Measurements from ENCODE around the gene PTPRZ1. TPM values are rescaled to one million over a fixed set of nuclear protein-coding genes. Genes with fewer than 3 reads are reported as not detected.

The PTPRZ1 gene
- total RNA-seq, 6 experiments from 2014 or later: 0.07 to 0.13 TPM; not detected in 4

GRCh38 chr7:121909716-121910345 is 36.9 kb downstream of the PTPRZ1 start:
- Mint-ChIP-seq H3K27ac (no peak overlapping the region), H3K9me3 (no peaks in the 10 kb centered on the region), H3K27me3 (ENCODE audit: insufficient read depth) (peaks cover 5% of the 10 kb centered on the region; the same call in 1 of the 2 replicates), H3K4me3 (no peak overlapping the region), H3K4me1 (ENCODE audit: low read depth) (no peaks in the 10 kb centered on the region), H3K36me3 (ENCODE audit: low read depth) (no peaks in the 10 kb centered on the region)
- DNase-seq: no peak
- TF ChIP-seq CTCF (IDR thresholded peaks at IDR 0.05): no peak

GRCh38 chr7:121913947-121914675 is 41.1 kb downstream of the PTPRZ1 start:
- H3K4me3 Mint-ChIP-seq: no peak overlapping the region
- no peaks in the 10 kb centered on the region for H3K36me3 Mint-ChIP-seq (ENCODE audit: low read depth)
- no peak overlapping the region for H3K27ac Mint-ChIP-seq
- no peaks in the 10 kb centered on the region for H3K4me1 Mint-ChIP-seq (ENCODE audit: low read depth)
- H3K27me3 Mint-ChIP-seq (ENCODE audit: insufficient read depth): peaks cover 5% of the 10 kb centered on the region; the same call in 1 of the 2 replicates
- TF ChIP-seq CTCF (IDR thresholded peaks at IDR 0.05): no peak
- H3K9me3 Mint-ChIP-seq: no peaks in the 10 kb centered on the region
- DNase-seq: no peak

DNA sequence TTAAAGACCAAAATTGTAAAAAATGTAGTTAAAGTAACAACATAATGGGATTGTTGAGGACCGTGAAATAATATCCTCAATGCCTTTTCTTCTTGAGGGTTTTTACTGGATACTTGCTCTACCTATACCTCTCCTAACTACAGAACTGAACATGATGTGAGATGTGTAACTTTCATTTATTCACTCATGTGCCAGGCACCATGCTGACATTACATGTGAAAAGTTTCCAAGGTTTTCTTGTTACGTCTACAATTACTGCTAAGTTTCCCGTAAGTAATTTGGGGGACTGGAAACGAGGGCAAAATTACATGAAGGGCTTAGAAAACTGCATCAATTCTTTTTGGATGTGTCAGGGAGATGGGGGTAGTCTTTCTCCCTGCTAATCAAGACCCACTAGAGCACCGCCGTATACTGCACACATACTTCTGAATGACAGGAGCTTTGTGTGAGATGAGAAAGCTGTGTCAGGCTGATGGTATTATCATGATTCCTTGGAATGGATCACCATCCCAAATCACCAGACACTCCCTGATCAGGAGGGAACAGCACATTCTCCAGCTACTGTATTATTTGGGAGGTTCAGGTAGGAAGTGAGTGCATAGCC is 41.8 kb downstream of the PTPRZ1 start:
- peaks cover 5% of the 10 kb centered on the region; the same call in 1 of the 2 replicates for H3K27me3 Mint-ChIP-seq (ENCODE audit: insufficient read depth)
- no peaks in the 10 kb centered on the region for H3K9me3 Mint-ChIP-seq
- H3K4me3 Mint-ChIP-seq: no peak overlapping the region
- no peak for DNase-seq
- H3K27ac Mint-ChIP-seq: no peak overlapping the region
- H3K4me1 Mint-ChIP-seq (ENCODE audit: low read depth): no peaks in the 10 kb centered on the region
- H3K36me3 Mint-ChIP-seq (ENCODE audit: low read depth): no peaks in the 10 kb centered on the region
- no peak for TF ChIP-seq CTCF (IDR thresholded peaks at IDR 0.05)

DNA sequence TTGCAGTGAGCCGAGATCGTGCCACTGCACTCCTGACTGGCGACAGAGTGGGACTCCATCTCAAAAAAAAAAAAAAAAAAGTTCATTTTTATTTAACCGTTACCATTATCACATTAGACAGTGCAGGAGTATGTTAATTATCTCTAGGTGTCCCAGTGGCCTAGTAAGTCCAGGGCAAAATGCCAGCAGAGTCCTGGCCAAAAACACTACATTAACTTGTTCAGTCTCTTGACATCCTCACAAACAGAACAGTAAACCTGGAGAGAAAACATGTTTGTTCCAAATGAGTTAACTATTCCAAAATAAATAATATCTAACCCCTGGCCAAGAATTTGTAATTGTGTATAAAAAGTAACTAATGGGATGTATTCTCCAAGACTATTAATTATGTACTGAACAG is 43.2 kb downstream of the PTPRZ1 start:
- Mint-ChIP-seq H3K4me1 (ENCODE audit: low read depth) (no peaks in the 10 kb centered on the region), H3K9me3 (no peaks in the 10 kb centered on the region), H3K4me3 (no peak overlapping the region), H3K27ac (no peak overlapping the region), H3K36me3 (ENCODE audit: low read depth) (no peaks in the 10 kb centered on the region), H3K27me3 (ENCODE audit: insufficient read depth) (peaks cover 5% of the 10 kb centered on the region; the same call in 1 of the 2 replicates)
- no peak for TF ChIP-seq CTCF (IDR thresholded peaks at IDR 0.05)
- no peak for DNase-seq

DNA sequence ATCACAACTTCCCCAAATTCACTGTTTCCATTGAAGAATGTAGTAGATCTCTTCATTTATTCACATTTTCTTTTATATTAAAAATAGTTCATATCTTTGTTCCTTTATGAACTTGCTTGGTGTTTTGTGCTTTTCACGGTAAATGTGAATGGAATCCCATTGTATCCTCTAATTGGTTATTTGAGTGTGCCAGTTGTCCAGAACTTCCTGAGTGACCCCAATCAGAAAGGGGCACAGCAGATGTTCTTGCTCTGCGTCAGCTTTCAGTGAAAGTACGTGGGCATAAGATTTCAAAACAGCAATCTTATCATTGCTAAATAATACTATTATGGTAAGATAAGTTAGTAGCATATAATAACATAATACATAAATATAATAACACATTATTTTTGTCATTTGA is 47.0 kb downstream of the PTPRZ1 start:
- no peak overlapping the region for H3K4me3 Mint-ChIP-seq
- no peaks in the 10 kb centered on the region for H3K4me1 Mint-ChIP-seq (ENCODE audit: low read depth)
- no peak overlapping the region for H3K27ac Mint-ChIP-seq
- H3K27me3 Mint-ChIP-seq (ENCODE audit: insufficient read depth): no peaks in the 10 kb centered on the region
- TF ChIP-seq CTCF (IDR thresholded peaks at IDR 0.05): no peak
- H3K36me3 Mint-ChIP-seq (ENCODE audit: low read depth): no peaks in the 10 kb centered on the region
- H3K9me3 Mint-ChIP-seq: no peaks in the 10 kb centered on the region
- DNase-seq: no peak

Data from HFFc6 (cell line).